Mucosa of descending colon (tissue), 3 donors: Measurements from ENCODE around the gene RPS6KA3. TPM values are rescaled to one million over a fixed set of nuclear protein-coding genes. Genes with fewer than 3 reads are reported as not detected.

ENCODE experiments used
- ATAC-seq: fragments of 200-7000 bp; cut with Tn5 transposase; one replicate; pipeline ENCODE4 v1.9.1; 2020; ENCODE audit warnings: mild to moderate bottlenecking, moderate library complexity
- DNase-seq, 3 donors: peaks; one replicate each; pipeline ENCODE4 v3.0.0-alpha.2; 2020
- H3K36me3 ChIP-seq: fragments of 200-600 bp; one replicate; pipeline ENCODE4 v1.8.0; 2021; ENCODE audit warnings: low read depth, mild to moderate bottlenecking
- H3K4me1 ChIP-seq: fragments of 200-600 bp; one replicate; pipeline ENCODE4 v1.8.0; 2021; ENCODE audit warnings: low read depth, mild to moderate bottlenecking
- H3K4me3 ChIP-seq: fragments of 200-600 bp; one replicate; pipeline ENCODE4 v1.8.0; 2021; ENCODE audit warnings: mild to moderate bottlenecking
- H3K9me3 ChIP-seq: fragments of 200-600 bp; one replicate; pipeline ENCODE4 v1.8.0; 2021; ENCODE audit warnings: mild to moderate bottlenecking
- CTCF ChIP-seq: fragments of 200-600 bp; IDR thresholded peaks from one replicate; pipeline ENCODE4 v1.8.0; 2022; ENCODE audit warnings: antibody characterized with exemption, mild to moderate bottlenecking
- intact Hi-C, 2 donors: fragments of 100-400 bp; cut with DNase I in 1 of 2; cut with micrococcal nuclease in 1 of 2; formaldehyde crosslinking; loops; one replicate each; pipeline versions ENCODE4 v1.11.0 to v1.11.1; 2022; cut with DNase I, micrococcal nuclease
- total RNA-seq, 3 donors: library from RNA; stranded (reverse); fragmentation: NEBNext Ultra II Directional in 2 of 3; extraction: Animal tissue kit (Norgen Biotek cat#: 25700) in 2 of 3; gene quantifications; one replicate each; pipeline versions ENCODE4 v1.2.1 to v1.2.4, GENCODE V29; 2021 to 2023
- donor health status: DM: no; HTN: no; CAD: no; lungs with moderate emphysema.
- donor health status: DM: no; HTN: no; CAD: no.
- donor health status: DM: no; HTN: yes; CAD: no.

RPS6KA3 gene
- total RNA-seq, 3 donors from 2014 or later: 73.6 to 80.1 (median 73.9) TPM

GRCh38 chrX:20101934-20102581 lies 164.7 kb downstream of the RPS6KA3 start:
- intact Hi-C loops: no loop called here
- H3K4me3 ChIP-seq: no peak overlapping the region
- no peak for TF ChIP-seq CTCF
- H3K4me1 ChIP-seq: no peaks in the 10 kb centered on the region
- DNase-seq (no peak), ATAC-seq (peak; percentile 33)
- no peaks in the 10 kb centered on the region for H3K9me3 ChIP-seq
- H3K36me3 ChIP-seq: no peaks in the 10 kb centered on the region

Other genes with a start within 250 kb of the RPS6KA3 start
- 1 to 10 TPM; 1.2 to 1.7 (median 1.5) TPM for gene MAP7D2, start 150.0 kb downstream of the RPS6KA3 start, total RNA-seq
- 10 to 100 TPM; 42.2 to 78.0 (median 69.0) TPM for gene EIF1AX, start 125.1 kb downstream of the RPS6KA3 start, total RNA-seq